GM18526 (cell line): Measurements from ENCODE around the gene SVIL.

ENCODE experiments used
- POLR2A ChIP-seq: IDR thresholded peaks from 3 replicates; pipeline ENCODE4 v1.6.1; 2011; ENCODE audit not compliant: insufficient read length; ENCODE audit errors: extremely low read depth

SVIL gene

DNA sequence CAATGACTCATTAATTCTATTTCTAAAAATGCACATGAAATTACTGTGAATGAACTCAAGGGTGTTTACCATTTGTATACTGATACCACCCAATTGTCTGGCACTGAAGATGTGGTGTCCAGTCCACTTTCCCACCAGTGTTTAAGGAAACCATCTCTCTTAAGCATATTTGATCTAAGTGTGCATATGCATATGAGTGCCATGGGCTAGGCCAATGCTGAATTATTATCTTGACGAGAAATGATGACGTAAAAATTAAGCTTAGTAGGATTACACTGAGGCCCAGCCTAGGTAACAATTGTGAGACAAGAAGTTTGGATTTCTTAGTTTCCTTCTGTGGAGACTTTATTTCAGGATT is 59.7 kb downstream of the SVIL start:
- TF ChIP-seq POLR2A = no peak

DNA sequence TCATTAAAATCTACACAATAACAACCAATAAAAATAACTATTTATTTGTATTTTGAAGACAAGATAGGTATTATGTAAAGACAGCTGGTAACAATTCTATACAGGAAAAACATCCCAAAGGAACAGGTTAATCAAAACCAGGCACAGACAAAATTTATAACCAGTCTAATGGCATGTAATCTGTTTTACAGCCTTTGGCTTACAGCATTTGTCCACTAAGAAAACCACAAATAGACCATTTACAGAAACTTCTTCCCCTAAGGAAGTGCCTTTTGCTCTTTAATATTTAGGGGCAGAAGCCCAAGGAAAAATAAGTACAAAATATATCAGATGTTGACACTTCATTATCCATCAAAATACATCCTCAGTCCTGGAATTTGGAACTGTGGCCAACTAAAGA is 65.0 kb downstream of the SVIL start:
- no peak for TF ChIP-seq POLR2A

DNA sequence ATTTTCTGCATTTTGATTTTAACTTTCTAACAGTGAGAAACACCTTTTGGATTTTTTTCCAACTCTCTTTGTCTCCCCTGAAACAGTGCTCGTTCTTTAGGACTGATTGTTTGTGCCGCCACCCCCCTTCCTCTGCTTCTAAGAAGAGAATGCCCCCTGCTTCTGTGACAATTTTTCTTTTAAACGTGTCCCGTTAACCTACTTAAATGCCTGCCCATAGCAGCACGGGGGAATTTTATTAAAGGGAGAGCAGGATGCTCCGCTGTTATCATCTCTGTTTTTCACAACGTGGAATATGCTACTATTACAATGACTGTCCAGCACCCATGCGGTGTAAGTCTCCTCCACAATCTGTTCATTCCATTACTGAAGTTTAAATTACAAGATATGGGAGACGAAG is 67.8 kb downstream of the SVIL start:
- no peak for TF ChIP-seq POLR2A

DNA sequence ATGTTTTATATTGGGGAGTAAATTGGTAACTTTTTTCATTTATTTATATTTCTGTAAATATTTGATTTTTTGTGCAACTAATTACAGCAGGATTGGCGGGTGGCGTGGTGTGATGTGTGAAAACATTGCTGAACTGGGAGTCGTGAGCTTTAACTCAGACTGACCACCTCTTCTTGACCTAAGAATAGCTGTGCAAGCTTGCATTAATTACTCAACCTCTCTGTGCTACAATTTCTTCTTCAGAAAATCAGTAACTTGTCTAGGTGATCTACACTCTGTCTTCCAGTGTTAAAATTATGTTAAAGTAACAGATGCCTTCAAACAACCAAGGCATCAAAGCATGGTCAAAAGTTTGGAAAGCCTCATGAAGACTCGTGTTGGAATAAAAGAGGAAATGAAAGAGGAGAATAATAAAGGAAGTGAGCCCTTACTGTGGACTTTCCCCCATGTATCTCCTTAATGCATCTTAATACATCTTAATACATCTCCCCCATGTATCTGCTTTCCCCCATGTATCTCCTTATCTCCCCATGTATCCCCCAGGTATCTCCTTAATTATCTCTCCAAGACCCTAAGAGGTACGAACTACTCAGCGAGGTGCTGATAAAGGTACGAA is 71.2 kb downstream of the SVIL start:
- TF ChIP-seq POLR2A = no peak

DNA sequence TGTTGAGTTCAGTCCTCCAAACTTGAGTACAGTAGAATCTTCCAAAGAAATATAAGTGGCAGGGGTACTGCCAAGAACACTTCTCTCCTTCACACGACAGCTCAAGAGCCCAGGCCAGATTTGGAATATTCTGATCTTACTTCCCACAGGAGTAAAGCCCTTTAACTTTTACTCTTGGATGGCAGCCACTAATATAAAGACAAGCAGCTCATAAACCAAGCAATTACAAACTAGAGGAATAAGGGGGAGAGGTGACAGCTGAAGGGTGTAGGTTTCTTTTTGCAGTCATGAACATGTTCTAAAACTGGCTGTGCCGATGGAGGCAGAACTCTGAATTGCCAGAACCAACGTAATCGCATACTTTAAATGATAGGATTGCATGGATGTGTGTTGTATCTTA is 74.8 kb downstream of the SVIL start:
- no peak for TF ChIP-seq POLR2A

DNA sequence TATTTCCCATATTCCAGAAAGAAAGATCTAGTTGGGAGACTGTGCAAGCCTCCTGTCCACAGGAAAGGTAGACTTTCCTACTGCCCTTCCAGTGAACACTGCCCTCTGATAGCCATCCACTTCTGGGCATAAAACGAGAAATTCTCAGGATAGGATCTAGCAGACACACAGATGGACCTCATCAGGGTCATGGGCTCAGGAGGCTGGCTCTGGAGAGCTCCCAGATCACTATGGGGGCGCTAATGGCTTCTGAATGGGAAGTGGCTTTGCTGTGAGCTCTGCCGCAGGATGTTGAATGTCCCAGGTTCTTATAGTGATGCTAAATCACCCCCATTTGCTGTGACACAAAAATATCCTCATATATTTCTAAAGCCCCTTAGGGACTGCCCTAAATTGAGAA is 77.1 kb downstream of the SVIL start:
- TF ChIP-seq POLR2A = no peak

DNA sequence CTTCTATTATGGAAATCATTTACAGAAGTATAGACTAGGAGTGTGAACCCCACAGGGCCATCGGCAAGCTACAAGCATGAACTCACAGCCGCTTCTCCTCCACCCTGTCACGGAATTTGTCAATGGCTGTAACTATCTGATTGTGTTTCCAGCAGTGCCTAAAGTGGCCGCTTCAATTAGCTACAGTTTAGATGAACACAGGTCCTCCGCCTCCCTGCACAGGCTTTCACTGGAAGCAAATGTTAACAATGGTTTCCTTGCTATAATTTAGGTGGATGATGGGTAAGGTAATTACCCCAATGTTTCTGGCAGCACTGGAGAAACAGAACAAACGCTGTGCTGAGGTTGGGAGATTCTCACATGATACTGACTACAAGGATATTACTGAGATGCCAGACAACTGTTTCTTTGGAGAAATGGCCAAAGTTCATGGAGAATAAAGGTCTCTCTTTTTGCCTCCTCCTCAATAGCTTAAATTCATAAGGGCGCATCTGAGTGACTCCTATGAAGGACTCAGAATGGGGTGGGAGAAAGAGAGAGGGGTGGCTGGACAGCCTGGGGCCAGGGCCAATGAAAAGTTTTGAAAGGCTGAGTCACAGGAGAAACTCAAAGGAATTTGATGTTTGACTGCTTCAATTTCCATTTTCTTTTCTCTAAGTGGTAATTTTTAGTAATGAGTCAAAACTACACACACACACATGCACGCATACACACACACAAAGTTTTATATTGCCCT is 78.9 kb downstream of the SVIL start:
- TF ChIP-seq POLR2A = no peak

DNA sequence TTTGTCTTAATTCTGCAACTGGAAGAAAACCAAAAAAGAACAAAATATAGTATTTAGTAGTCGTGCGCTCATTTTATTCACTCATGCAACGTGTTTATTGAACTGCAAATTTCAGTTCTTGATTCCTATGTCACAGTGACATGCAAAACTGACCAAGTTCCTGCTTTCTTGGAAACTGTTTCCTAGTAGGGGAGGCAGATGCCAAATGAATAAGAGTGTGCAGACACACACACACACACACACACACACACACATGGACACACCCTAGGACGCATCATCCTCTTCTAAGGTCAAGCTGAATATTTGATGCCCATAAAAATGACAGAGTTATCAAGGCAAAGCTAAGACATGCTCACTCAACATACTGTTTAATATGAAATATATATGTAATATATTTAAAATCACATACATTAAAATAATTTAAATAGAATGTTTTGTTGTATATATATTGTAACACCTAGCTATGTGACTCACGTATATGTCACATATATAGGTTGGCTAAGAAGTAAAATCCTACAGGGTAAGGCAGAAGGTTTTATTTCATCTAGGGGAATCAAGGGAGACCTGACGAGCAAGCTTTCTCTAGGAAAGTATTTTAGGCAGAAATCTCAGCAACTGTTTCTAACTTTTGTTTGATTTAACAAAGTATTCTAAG is 79.6 kb downstream of the SVIL start:
- TF ChIP-seq POLR2A = no peak

DNA sequence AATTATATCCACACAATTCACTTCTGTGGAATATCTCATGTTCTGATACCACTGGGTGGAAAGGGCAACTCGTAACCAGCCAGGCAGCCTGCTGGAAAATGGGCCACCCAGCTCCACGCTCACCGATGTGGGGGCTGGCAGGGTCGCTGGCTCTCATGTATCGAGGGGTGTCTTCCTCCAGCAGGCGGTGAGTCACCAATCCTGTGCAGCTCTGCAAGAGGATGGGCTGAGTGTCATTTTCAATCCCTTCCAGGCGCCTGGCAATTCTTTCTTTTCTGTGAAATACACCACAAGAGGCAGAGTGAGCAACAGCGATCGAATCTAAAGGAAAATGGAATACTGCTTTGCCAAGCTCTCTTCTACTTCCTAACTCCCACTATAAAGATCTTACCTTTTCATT is 80.1 kb downstream of the SVIL start:
- no peak for TF ChIP-seq POLR2A

DNA sequence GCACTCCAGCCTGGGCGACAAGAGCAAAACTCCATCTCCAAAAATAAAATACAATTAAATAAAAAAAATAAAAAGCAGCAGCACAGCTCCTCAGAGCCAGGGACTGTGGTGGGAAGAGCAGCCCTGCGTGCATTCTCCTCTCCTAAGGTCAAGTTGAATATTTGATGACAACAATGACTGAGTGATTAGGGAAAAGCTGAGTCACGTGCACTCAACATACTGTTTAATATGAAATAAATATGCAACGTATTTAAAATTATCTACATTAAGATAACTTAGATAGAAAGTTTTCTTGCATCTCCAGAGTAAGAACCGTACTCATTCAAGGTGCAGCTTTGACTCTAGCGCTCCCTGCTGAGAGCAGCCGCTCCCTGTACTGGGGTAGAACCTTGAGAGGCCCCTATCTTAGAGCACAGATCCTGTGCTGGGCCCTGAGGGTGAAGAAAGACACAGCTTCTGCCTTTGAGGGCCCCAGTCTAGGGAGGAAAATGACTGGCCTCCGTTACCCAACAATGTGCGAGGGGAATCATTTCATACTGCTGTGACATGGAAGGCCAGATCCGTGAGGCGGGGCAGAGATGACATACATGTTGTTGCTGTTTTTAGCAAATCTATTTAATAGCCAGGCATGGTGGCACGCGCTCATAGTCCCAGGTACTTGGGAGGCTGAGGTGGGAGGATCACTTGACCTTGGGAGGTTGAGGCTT is 81.1 kb downstream of the SVIL start:
- no peak for TF ChIP-seq POLR2A

DNA sequence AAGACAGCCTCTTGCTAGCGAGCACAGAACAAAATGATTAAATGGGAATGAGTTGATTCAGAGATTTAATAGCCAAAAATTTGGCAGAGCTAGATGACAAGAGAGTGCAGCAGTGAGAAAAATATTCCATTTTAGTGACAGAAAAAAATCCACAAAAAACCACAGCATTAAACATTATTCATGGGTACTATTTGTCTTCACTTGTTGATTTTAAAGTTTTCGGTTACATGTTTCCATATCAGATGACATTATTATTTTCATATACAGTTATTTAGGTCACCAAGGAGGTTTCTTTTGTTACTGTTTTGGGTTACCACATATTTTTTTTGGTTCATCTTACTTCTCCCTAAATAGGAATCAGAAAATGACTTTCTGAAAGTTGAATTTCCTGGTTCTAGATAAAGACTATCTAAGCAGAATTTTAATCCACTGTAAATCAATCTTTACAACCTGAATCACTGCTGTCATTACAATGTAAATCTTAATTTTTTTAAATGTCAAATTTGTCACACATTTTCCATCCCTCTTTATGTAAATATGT is 87.9 kb downstream of the SVIL start:
- no peak for TF ChIP-seq POLR2A

DNA sequence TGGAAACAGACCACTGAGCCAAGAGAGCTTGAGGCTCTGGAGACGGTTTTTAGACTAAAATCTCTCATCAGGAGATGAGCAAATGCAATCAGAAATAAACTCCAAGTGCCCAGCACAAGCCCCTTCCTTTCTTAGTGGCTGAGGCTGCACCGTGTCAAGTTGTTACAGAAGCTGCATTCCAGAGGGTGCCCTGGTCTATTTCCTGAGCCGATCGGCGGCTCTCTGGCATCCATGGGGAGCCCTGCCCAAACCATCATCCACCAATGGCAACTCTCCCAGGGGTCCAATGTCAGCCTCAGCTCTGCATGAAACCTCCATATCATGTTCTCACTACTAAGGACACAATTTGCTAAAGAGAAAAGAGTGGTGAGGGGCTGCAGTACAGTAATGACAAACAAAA is 89.6 kb downstream of the SVIL start:
- no peak for TF ChIP-seq POLR2A

DNA sequence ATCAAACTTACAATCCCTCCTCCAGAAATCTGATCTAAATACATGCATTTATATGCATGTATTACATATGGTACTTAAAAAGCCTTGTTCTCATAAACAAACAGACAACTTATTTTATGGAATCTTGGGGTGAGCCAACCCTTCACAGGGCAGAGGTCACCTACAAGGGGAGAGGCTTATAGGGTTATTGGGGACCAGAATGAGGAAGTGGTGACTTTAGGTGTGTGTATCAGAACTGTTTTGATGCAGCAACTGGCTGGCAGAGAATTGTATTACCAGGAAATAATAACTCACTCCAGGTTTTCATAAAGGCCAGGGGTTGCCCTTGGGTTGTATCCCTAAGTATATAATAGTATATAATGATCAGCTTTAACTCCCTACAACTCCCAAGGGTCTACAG is 91.1 kb downstream of the SVIL start:
- TF ChIP-seq POLR2A = no peak

DNA sequence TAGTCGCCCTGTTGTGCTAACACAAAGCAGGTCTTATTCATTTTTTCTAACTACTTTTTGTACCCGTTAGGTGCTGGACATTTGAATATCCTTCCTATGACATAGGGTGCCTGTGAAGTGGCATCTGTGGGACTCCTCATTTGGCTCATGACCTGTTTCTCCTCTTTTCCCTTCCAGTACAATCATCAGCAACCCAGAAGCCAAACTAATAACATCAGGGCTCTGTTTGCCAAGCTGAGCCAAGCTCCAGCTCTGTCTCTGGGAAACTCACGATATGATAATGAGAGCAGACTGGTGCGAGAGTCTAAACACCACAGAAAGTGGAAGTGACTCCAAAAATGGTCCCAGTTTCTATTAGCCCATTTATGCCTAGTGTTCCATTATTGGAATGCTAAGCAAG is 92.0 kb downstream of the SVIL start:
- TF ChIP-seq POLR2A = no peak

DNA sequence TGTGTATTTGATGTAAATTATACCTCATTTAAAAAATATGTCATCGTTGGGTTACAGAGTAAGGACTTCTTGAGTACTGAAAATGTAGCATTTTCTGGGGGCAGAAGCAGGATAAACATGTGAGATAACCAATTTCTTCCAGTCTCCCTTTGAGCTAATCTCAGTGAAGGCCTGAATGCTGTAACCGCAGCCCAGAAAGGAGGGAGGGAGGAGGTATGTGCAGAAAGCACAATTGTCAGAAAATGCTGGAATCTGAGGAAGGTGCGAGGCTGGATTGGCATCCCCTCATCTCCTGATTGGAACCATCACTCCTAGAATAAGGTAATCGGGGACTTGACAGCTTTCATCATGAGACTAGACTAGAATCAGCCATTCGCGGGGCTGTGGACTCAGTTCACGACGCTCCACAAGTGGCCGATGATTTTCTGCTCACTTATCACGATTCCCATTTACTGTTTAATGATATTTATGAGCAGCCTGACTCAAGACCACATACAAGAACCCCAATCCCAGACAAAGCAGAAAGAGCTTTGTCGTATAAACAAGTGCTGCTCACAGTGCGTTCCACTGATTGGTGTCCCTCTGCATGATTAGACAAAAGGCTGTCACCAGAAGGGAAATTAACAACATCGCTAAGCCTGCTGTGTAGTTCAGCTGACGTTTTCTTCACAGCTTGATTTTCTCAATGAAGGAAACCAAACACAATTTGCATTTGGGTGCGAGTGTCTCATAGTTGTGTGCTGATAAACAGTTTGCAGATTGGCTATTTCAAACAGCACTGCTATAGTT is 93.2 kb downstream of the SVIL start:
- no peak for TF ChIP-seq POLR2A

DNA sequence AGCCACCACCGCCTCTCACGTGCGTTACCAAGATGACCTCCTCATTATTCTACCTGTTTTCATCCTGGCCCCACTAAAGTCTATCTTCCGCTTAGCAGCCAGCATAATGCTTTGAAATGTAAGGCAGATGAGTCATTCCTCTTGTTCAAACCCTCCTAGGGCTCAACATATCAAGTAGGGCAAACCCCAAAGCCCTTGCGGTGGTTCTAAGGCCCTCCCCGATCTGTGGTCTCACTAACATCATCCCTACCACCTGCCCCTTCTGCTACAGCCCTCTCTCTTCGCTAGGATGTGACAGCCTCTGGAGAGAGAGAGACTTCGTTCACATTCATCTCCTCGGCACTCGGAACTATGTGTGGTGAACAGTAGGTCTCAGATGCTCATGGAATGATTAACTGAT is 94.8 kb downstream of the SVIL start:
- TF ChIP-seq POLR2A = no peak

DNA sequence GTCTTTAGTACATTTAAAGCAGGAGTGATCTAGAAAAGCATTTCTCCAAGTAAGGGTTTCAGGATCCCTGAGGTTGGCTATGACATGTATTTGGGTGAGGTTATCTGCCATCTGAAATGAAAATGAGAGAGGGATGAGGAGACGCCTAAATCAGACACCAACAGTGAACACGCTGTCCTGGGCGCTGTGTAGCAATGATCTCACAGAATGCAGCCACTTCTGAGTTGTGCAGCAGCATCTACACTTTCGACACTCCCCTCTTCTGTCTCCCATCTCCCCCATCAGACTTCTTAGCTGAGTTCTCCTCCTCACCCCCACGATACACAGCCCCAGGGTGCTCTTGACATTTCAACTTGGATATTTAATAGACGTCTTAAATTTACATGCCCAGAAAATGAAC is 95.4 kb downstream of the SVIL start:
- TF ChIP-seq POLR2A = no peak
